GM10847 (cell line): Measurements from ENCODE around the gene FGFR3.

ENCODE experiments used
- POLR2A ChIP-seq: IDR thresholded peaks from 2 replicates; pipeline ENCODE4 v1.6.1; 2011; ENCODE audit not compliant: insufficient read length; ENCODE audit errors: extremely low read depth

Gene FGFR3

GRCh38 chr4:1808396-1808795 lies 15.3 kb downstream of the FGFR3 start:
- TF ChIP-seq POLR2A = no peak

GRCh38 chr4:1808851-1809753 lies 16.0 kb downstream of the FGFR3 start:
- no peak for TF ChIP-seq POLR2A

- no peak for TF ChIP-seq POLR2A
Observed at GRCh38 chr4:1809754-1810502, 16.8 kb downstream of the FGFR3 start.

- no peak for TF ChIP-seq POLR2A
Observed at GRCh38 chr4:1810765-1811164, 17.7 kb downstream of the FGFR3 start.

GRCh38 chr4:1812720-1813119 lies 19.6 kb downstream of the FGFR3 start:
- TF ChIP-seq POLR2A = no peak

- TF ChIP-seq POLR2A = no peak
Observed at GRCh38 chr4:1813231-1813630, 20.1 kb downstream of the FGFR3 start.

- no peak for TF ChIP-seq POLR2A
Observed at GRCh38 chr4:1813915-1814314, 20.8 kb downstream of the FGFR3 start.

- no peak for TF ChIP-seq POLR2A
Observed at GRCh38 chr4:1814453-1814852, 21.4 kb downstream of the FGFR3 start.

- TF ChIP-seq POLR2A = no peak
Observed at GRCh38 chr4:1815096-1815996, 22.3 kb downstream of the FGFR3 start.

GRCh38 chr4:1815997-1816860 lies 23.1 kb downstream of the FGFR3 start:
- TF ChIP-seq POLR2A = no peak

GRCh38 chr4:1819284-1819683 lies 26.2 kb downstream of the FGFR3 start:
- no peak for TF ChIP-seq POLR2A

GRCh38 chr4:1819816-1820215 lies 26.7 kb downstream of the FGFR3 start:
- TF ChIP-seq POLR2A = no peak

GRCh38 chr4:1821679-1822567 lies 28.8 kb downstream of the FGFR3 start:
- no peak for TF ChIP-seq POLR2A
